CD4-positive, alpha-beta T cell treated with Interleukin-10 for 1 hour (primary cell): Measurements from ENCODE around the gene FBXO24.
"Not testable (repeated sequence)": the region's sequence is repeated elsewhere in the genome, so short reads cannot be mapped to it uniquely, and the experiment has no call there.

Experiments
- DNase-seq: peaks from one replicate; pipeline ENCODE4 v3.0.0-alpha.2; 2020

The FBXO24 gene

DNA sequence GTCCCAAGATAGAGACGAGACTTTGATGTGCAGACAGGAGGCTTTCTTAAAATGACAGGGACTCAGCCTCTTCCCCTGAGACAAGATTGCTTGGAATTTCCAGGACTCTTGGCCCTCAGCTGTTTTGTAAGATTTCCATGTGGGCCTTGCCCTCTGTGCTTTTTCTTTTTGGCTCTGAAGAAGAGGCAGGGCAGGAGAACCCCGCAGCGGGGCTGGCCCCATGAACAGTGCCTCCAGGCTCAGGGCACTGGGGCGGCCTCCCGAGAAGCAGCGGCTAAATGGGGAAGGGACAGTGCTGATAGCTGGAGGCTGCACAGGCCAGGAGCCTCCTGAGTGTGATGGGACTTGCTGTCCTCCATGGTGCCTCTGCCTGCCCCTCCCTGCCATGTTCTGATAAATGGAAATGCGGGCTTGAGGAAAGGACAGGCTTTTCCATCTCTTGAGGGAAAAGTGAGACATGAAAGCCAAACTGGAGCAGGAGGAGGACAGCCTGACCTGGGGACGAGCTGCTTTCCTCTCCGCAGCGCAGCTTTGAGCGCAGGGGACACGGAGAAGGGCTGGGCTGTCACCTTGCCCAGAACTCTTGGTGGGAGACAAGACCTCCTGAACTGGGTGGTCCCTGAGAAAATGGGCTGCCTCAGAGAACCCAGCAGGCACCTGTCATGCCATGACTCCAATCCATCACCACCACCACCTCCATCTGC, 24.5 kb upstream of the FBXO24 start:
- no peak for DNase-seq

DNA sequence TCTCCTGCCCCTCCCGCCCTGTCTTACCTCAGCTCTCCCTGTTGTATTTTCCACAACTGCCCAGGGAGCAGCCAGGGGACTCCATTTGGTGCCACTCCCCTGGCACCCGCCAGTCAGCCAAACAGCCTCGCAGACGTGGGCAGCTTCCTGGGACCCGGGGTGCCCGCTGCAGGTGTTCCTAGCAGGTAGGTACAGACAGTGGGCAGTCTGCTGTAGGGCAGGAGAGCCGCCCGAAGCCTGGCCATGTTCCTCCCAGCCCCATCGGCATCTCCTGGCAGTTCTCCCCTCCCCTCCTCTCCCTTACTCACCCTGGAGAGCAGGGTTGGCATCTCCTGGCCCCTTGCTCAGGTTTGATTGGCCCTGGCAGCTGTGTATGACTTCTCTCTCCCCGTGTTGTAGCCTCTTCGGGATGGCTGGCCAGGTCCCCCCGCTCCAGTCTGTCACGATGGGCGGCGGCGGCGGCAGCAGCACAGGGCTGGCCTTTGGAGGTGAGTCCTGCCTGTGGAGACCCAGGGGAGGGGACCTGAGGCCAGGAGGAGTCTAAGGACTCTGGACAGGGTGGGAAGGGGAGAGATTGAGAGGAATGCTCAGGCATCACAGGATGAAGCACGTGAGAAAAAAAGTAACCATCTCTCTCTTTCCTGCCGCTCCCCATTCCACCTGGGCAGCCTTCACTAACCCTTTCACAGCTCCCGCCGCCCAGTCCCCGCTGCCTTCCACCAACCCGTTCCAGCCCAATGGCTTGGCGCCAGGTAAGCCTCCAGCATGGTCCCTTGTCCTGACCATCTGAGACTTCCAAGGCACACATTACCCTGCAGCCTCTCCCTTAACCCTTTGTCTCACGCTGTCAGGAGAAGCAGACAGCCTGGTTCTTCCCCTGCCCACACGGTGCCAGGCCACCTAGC, 23.7 kb upstream of the FBXO24 start:
- no peak for DNase-seq

- no peak for DNase-seq
Observed at GRCh38 chr7:100563100-100563564, 23.0 kb upstream of the FBXO24 start.

GRCh38 chr7:100563809-100564400, 22.2 kb upstream of the FBXO24 start:
- peak; percentile 86 for DNase-seq

DNA sequence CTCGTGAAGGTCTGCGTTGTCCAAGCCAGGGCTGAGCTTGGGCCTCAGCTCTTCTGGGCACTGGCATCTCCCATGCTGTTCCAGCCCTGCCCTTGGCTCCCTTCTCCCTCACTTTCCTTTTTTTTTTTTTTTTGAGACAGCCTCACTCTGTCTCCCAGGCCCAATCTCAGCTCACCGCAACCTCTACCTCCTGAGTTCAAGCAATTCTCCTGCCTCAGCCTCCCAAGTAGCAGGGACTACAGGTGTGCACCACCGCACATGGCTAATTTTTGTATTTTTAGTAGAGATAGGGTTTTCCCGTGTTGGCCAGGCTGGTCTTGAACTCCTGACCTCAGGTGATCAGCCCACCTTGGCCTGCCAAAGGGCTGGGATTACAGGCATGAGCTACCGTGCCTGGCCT, 21.7 kb upstream of the FBXO24 start:
- DNase-seq: not testable (repeated sequence)

GRCh38 chr7:100565133-100565571, 21.0 kb upstream of the FBXO24 start:
- DNase-seq: no peak

DNA sequence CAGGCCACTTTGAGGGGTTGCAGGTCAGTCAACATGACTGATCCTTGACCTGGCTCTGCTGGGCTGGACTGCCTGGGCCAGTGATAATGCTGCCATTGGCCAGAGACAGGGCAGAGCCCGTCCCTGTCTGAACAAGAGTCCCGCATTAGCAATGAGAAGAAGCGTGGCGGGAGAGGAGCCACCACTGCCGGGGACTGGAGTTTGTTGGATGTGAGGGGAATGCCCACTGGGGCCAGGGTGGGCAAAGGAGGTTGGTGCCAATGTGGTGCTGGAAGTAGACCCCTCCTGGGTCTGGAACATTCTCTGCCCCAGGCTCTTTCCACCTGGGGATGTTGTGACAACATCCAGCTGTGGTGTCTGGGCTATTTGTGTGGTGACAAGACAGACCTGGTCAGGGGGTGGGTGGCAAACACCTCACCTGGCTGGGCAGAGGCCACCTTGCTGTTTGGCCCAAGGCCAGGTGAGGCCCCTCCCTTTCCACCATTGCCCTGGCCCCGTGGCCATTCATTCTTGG, 20.1 kb upstream of the FBXO24 start:
- DNase-seq: no peak

- no peak for DNase-seq
Observed at GRCh38 chr7:100567031-100567730, 18.9 kb upstream of the FBXO24 start.

- no peak for DNase-seq
Observed at GRCh38 chr7:100567751-100568175, 18.4 kb upstream of the FBXO24 start.

GRCh38 chr7:100568176-100568895, 17.8 kb upstream of the FBXO24 start:
- DNase-seq: no peak

DNA sequence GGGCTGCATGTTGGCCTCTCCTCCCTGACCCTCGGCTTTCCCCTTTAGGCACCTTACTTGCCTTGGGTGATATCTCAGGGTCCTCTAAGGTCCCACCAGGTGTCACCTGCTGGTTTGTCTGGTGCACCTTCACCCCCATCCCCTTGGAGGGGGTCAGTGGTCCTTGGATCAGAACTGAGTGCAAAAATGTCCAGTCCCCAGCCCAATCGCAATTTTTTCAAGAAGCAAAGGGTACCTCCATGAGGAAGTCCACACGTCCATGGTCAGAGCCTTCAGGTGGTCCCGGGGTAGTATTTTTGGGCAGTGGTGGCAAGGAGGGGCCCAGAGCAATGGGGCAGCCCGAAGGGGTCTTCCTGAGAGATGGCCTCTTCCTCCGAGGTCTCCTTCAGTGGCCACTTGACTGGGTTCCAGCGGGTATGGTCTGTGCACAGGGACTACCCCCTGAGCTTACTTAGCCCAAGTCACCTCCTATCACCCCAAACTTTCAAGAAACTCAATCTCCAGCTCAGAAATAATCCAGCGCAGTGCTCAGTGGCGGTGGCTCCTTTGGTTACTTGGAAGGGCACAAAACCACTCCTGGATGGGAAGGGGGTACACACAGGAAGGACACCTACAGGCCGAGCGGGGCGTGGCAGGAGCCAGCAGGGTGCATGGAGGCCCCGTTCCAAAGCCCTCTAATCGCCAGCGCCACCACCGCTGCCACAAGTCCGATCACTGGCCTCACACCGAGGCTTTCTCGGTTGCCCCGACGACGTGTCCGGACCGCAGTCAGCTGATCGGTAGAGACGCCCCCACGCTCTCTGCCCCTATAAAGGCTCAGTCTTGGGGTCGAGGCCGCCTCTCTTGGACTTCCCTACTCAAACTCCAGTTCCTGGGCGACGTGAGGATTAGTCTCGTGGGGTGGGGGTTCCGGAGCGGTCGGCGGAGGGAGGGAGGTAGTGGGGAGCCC, 17.0 kb upstream of the FBXO24 start:
- peak; percentile 57 for DNase-seq

GRCh38 chr7:100570954-100571828, 14.9 kb upstream of the FBXO24 start:
- no peak for DNase-seq

DNA sequence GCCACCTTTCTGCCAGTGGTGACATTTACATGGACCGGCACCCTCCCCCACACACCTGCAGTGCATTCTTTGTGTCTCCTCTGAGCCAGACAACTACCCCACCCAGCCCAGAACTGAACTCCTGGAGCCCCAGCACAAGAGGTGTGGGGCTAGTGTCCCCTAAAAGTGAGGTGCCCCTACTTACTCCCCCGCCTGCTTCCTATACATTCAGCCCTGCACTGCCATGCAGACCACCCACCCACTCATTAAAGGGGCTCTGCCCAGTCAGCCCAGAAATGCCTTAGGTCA, 14.4 kb upstream of the FBXO24 start:
- no peak for DNase-seq

GRCh38 chr7:100572281-100572948, 13.7 kb upstream of the FBXO24 start:
- DNase-seq: no peak

DNA sequence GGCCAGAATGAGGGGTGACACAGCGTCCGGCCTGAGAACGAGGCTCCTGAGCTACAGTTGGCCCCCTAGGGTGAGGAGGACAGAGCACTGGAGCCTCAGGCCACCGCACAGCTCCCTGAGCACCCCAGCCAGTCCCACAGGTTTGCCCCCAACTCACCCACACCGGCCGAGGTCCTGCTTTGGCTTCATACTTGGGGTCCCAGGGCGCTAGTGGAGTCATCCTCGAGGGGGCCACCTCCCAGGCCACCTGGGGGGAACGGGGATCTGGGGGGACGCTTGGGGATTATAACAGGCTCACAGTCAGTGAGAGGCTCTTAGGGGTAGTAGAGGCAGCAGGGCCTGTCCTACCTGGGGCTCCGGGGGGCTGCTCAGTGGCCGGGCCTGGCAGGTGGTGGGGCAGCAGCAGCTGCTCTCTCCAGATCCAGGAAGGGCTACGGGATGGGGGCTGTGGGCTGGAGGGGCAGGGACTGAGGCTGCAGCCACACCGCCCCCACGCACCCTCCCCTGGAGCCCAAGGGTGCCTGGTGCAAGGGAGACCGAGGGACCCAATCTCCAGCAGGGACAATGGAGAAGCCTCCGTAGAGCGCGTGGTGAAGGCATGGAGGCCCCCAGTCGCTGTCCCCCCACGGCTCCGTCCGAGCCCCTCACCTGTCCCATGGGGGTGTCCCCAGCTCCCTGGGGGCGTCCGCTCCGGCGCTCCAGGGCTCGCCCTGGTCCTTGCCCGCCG, 13.0 kb upstream of the FBXO24 start:
- DNase-seq: no peak

- DNase-seq: no peak
Observed at GRCh38 chr7:100573691-100574361, 12.3 kb upstream of the FBXO24 start, which contains the start of gene SAP25. Gene SAP25, minus strand, starts transcription at chr7:100573900. Its CDS starts 158 bp downstream, at chr7:100573742.

DNA sequence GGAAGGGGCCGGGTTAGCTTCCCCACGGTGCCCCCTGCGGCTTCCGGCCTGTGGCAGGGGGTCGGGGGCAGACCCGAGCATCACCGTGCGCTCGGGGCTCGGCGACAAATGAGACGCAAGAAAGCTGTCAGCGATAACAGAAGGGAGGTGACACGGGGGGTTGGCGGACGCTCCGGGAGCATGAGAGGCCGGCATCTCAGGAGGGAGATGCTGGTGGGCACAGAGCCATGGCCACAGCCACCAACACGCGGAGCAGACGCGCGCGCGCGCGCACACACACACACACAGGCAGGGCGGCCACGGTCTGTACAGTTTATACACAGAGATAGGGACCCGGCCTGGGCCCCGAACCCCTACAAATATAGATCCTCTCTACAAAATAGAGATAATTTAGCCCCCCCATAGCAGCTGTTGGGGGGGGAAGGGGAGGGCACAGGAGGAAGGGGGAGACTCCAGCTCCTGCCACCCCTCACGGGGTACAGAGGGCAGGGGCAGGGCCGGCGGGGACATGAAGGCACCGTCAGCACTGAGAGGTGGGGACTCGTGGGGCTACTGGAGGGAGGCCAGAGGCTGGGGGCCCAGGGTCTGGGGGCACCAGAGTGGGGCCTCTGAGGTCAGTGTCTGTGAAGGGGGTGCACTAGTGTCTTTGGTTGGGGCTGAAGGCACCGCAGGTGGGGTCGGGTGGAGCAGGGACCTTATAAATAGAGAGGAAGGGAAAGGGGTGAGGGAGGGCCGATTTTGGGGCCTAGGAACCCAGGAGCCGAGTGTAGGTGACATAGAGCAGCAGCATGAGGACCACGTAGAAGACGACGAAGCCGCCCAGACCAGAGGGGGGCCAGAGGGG, 11.5 kb upstream of the FBXO24 start:
- no peak for DNase-seq
